Measurements from ENCODE around the gene DPYSL4. TPM values are rescaled to one million over a fixed set of nuclear protein-coding genes. Genes with fewer than 3 reads are reported as not detected.

Gene DPYSL4
- total RNA-seq, 1 donor from 2014 or later: 0.53 TPM

DNA sequence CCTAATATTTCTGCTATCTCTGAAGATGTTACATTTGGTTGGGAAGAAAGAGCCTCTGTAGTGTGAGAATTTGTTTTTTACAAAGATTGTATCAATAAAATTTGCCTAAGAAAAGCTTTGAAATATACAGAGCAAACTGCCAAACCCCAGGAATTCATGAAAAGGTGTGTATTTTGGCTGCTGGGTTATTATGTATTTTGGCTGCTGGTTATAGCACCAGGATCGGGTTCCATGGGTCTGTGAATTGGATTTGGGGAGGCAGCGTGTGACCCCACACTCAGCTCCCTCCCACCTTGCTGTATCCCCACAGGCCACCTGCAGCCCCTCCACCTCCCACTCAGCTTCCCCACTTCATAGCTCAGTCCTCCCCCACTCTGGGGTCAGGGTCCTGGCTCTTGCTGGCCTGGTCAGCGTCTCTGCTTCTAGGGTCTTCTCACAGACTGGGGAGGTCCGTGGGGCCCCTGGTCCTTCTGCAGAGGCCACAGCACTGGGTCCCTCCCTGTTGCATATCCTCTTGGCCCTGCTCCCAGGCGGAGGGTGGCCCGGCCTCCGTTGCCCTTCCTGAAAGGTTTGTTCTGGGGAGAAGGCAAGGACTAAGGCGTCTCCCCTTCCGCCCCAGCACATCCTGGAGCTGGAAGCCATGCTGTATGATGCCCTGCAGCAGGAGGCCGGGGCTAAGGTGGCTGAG, 24.0 kb upstream of the DPYSL4 start:
- no peak for DNase-seq
- TF ChIP-seq, protein P1, sequence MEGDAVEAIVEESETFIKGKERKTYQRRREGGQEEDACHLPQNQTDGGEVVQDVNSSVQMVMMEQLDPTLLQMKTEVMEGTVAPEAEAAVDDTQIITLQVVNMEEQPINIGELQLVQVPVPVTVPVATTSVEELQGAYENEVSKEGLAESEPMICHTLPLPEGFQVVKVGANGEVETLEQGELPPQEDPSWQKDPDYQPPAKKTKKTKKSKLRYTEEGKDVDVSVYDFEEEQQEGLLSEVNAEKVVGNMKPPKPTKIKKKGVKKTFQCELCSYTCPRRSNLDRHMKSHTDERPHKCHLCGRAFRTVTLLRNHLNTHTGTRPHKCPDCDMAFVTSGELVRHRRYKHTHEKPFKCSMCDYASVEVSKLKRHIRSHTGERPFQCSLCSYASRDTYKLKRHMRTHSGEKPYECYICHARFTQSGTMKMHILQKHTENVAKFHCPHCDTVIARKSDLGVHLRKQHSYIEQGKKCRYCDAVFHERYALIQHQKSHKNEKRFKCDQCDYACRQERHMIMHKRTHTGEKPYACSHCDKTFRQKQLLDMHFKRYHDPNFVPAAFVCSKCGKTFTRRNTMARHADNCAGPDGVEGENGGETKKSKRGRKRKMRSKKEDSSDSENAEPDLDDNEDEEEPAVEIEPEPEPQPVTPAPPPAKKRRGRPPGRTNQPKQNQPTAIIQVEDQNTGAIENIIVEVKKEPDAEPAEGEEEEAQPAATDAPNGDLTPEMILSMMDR (IDR thresholded peaks at IDR 0.05): no peak
- intact Hi-C loops (cut with micrococcal nuclease): no loop called here
- H3K9me3 Mint-ChIP-seq: no peaks in the 10 kb centered on the region
- CTCF ChIA-PET: no interaction called here
- no peak overlapping the region for H3K4me3 Mint-ChIP-seq
- peaks cover 8% of the 10 kb centered on the region for H3K4me1 Mint-ChIP-seq
- no peak for ATAC-seq (ENCODE audit: low read depth)
- H3K36me3 Mint-ChIP-seq (ENCODE audit: low read depth): no peaks in the 10 kb centered on the region
- no peak overlapping the region for H3K27ac Mint-ChIP-seq
- peaks cover 7% of the 10 kb centered on the region for H3K27me3 Mint-ChIP-seq
- POLR2A ChIA-PET: no interaction called here

DNA sequence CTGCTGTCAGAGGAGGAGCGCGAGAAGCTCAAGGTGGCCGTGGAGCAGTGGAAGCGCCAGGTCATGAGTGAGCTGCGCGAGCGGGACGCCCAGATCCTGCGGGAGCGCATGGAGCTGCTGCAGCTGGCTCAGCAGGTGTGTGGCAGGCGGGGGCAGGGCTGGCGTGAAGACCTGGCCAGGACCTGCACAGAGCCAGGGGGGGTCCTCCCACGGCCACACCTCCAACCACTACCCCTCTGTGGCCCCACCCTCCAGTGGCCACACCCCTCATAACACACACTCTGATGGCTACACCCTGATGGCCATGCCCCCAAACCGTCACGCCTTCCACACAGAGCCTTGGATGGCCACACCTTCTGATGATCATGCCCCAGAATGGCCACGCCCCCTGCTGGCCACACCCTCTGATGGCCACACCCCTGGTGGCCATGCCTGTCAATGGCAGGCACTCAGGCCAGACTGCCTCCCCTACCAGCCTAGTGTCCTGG, 23.4 kb upstream of the DPYSL4 start:
- Mint-ChIP-seq H3K4me1 (peaks cover 8% of the 10 kb centered on the region), H3K4me3 (no peak overlapping the region), H3K9me3 (no peaks in the 10 kb centered on the region), H3K36me3 (ENCODE audit: low read depth) (no peaks in the 10 kb centered on the region), H3K27me3 (peaks cover 7% of the 10 kb centered on the region), H3K27ac (no peak overlapping the region)
- TF ChIP-seq, protein P1 (IDR thresholded peaks at IDR 0.05): no peak
- intact Hi-C loops (cut with micrococcal nuclease): no loop called here
- ATAC-seq (ENCODE audit: low read depth): peak; percentile 31
- POLR2A ChIA-PET: no interaction called here
- CTCF ChIA-PET: no interaction called here
- no peak for DNase-seq

DNA sequence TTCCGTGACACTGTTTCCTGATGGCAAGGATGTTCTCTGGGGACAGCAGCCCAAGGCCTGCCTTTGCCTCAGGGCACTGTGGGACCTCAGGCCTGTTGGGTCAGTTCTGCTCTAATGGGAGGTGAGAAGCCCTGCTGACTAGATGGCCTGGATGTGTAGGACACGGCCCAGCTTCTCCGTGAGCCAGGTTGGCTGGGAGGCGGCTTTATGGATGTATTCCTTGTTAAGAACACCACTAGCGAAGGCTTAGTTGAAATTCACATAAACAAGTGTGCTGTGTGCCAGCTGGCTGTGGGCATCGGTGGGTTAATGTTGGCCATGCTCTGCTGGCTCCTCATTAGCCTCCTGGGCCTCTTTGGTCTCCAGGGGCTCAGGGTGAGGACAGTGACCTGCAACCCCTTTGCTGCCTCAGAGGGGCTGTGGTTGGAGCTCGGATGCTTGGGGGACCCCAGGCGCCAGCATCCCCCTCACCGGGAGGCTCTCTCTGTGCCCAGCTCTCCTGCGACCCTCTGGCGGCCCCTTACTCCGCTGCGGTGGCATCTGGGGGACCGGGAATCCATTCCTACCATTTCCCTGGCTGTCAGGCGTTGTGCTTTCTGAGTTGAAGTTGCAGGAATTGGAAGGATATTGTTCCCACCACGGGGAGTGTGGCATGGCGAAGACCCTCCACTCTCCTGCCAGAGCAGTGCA, 22.8 kb upstream of the DPYSL4 start:
- intact Hi-C loops (cut with micrococcal nuclease): no loop called here
- Mint-ChIP-seq H3K4me3 (no peak overlapping the region), H3K27ac (no peak overlapping the region), H3K27me3 (peaks cover 7% of the 10 kb centered on the region), H3K4me1 (peaks cover 8% of the 10 kb centered on the region), H3K9me3 (no peaks in the 10 kb centered on the region), H3K36me3 (ENCODE audit: low read depth) (no peaks in the 10 kb centered on the region)
- no peak for ATAC-seq (ENCODE audit: low read depth)
- ChIA-PET CTCF (no interaction called here), POLR2A (no interaction called here)
- DNase-seq: no peak
- TF ChIP-seq, protein P1 (IDR thresholded peaks at IDR 0.05): no peak

DNA sequence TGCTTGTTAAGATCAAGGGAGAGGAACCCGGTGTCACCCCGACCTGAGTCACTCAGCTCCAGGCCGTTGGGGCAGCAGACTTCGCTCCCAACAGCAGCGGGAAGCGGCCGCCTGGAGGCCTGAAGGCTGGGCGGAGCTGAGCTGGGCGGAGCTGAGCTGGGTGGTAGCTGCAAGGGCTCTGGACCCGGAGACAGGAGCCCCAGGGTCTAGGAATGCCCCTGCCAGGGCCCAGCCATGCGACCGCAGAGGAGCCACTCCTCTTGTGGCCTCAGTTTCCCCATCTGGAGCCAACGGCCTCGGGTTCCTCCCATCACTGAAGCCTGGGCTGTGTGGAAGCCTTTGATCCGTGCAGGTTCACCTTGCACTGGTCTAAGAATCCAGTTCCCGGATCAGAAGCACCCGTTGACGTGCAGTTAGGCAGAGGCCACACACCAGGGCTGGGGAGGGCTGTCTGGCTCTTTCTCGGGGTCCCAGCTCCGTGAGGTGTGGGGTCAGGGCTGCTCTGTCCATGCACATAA, 21.9 kb upstream of the DPYSL4 start:
- intact Hi-C loops (cut with micrococcal nuclease): no loop called here
- CTCF ChIA-PET: no interaction called here
- Mint-ChIP-seq H3K4me1 (peaks cover 8% of the 10 kb centered on the region), H3K36me3 (ENCODE audit: low read depth) (no peaks in the 10 kb centered on the region), H3K4me3 (no peak overlapping the region), H3K9me3 (no peaks in the 10 kb centered on the region), H3K27ac (no peak overlapping the region), H3K27me3 (peaks cover 7% of the 10 kb centered on the region)
- ATAC-seq (ENCODE audit: low read depth) (no peak), DNase-seq (no peak)
- POLR2A ChIA-PET: no interaction called here
- TF ChIP-seq, protein P1 (IDR thresholded peaks at IDR 0.05): no peak

DNA sequence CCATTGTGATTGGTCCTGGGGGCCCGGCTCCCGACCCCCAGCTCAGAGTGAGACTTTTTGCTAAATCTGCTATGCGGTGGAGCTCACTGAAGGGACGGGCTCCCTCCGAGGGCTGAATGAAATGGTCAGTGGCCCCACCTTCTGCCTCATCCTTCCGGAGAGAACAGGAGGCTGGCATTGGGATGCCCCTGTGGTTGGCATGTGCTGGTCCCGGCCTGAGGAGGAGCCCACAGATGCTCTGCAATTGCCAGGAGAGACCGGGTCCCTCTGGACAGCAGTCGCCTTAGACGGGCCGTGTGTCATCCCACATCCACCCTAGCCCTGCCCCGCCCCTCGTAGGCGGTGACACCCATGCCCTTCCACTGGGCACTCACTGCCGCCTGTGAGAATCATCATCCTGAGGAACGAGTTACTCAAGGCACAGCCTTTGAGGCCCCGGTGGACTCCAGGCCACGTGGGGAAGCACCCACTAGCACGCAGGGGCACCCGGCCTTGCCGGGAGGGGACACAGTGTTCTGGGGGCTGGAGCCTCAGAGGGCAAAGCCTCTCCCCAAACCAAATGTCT, 21.2 kb upstream of the DPYSL4 start:
- CTCF ChIA-PET: no interaction called here
- POLR2A ChIA-PET: no interaction called here
- no peaks in the 10 kb centered on the region for H3K36me3 Mint-ChIP-seq (ENCODE audit: low read depth)
- peaks cover 7% of the 10 kb centered on the region for H3K27me3 Mint-ChIP-seq
- TF ChIP-seq, protein P1 (IDR thresholded peaks at IDR 0.05): no peak
- no peak overlapping the region for H3K27ac Mint-ChIP-seq
- H3K4me3 Mint-ChIP-seq: no peak overlapping the region
- intact Hi-C loops (cut with micrococcal nuclease): no loop called here
- no peak for DNase-seq
- peaks cover 8% of the 10 kb centered on the region for H3K4me1 Mint-ChIP-seq
- ATAC-seq (ENCODE audit: low read depth): no peak
- no peaks in the 10 kb centered on the region for H3K9me3 Mint-ChIP-seq

All from activated B cell treated with CpG ODN at 0.5 μM for 24 hours (primary cell).